ENCODE data around the gene AK5. TPM values are rescaled to one million over a fixed set of nuclear protein-coding genes. Genes with fewer than 3 reads are reported as not detected.

Gene AK5
- total and polyA plus RNA-seq, 2 donors (not counting 1 experiment from before 2014, with no cell fraction given) = 0.18 TPM; not detected in 1

GRCh38 chr1:77534456-77534855 lies 252.6 kb downstream of the AK5 start:
- no peak overlapping the region for H3K4me3 Mint-ChIP-seq
- ATAC-seq (ENCODE audit: low read depth) = no peak
- peaks cover 9% of the 10 kb centered on the region for H3K27me3 Mint-ChIP-seq
- H3K4me1 ChIP-seq (ENCODE audit: control insufficient read depth in 2 of 2, insufficient read depth in 2 of 2, low read length in 2 of 2) = peaks cover 0 to 3% of the 10 kb centered on the region in 2 donors
- H3K4me1 Mint-ChIP-seq = peaks cover 3% of the 10 kb centered on the region
- H3K4me2 ChIP-seq (replicated peaks; ENCODE audit: low read depth, low read length, poor library complexity, severe bottlenecking) = no peak overlapping the region
- no peaks in the 10 kb centered on the region for H3K79me2 ChIP-seq (ENCODE audit: control insufficient read depth, insufficient read depth, low read length)
- peaks cover 0 to 3% (median 0%) of the 10 kb centered on the region in 4 experiments for H3K27me3 ChIP-seq (replicated peaks in 1 of 4; ENCODE audit: control extremely low read depth in 1 of 4, control insufficient read depth in 3 of 4, insufficient read depth in 4 of 4, low read length in 3 of 4)
- POLR2A ChIA-PET = no interaction called here
- H2AFZ ChIP-seq (ENCODE audit: insufficient read depth, low read depth, low read length, poor library complexity, severe bottlenecking) = no peak overlapping the region
- no peak overlapping the region for H3K4me3 ChIP-seq (ENCODE audit: control extremely low read depth in 1 of 5, extremely low read depth in 1 of 5, insufficient read depth in 1 of 5, low read depth in 2 of 5, low read length in 4 of 5)
- no peak for DNase-seq
- CTCF ChIA-PET = interaction anchor here (1.6 to 1.8 kb wide), 2 partner anchors 11 to 19 kb away, joined by 6 to 7 read pairs; no protein-coding TSS in a partner anchor
- no peak for TF ChIP-seq CTCF (IDR thresholded peaks at IDR 0.05)
- TF ChIP-seq EZH2 (IDR thresholded peaks at IDR 0.05; ENCODE audit: borderline replicate concordance, insufficient read depth, low read depth, low read length, poor library complexity, severe bottlenecking) = no peak
- no peaks in the 10 kb centered on the region for H3K9me3 Mint-ChIP-seq (ENCODE audit: insufficient read depth)
- no peaks in the 10 kb centered on the region for H3K36me3 ChIP-seq (replicated peaks in 1 of 2; ENCODE audit: control extremely low read depth in 1 of 2, control insufficient read depth in 1 of 2, extremely low read depth in 1 of 2, insufficient read depth in 2 of 2, low read length in 1 of 2)
- no peaks in the 10 kb centered on the region for H3K9me3 ChIP-seq (ENCODE audit: control extremely low read depth in 1 of 3, control insufficient read depth in 2 of 3, insufficient read depth in 1 of 3, low read length in 2 of 3)
- H3K27ac Mint-ChIP-seq = no peak overlapping the region
- no peak overlapping the region for H3K9ac ChIP-seq (ENCODE audit: low read length)
- H3K27ac ChIP-seq (ENCODE audit: low read length in 2 of 2) = no peak overlapping the region
- no peaks in the 10 kb centered on the region for H4K20me1 ChIP-seq (ENCODE audit: control insufficient read depth, insufficient read depth, low read length, poor library complexity, severe bottlenecking)
- intact Hi-C loops (cut with micrococcal nuclease) = loop anchor here (5.0 kb wide), 1 partner anchor 1542 kb away; no protein-coding TSS in a partner anchor
- WGBS (ENCODE audit: insufficient coverage) = 86% methylated on average over 1 of the region's 5 CpGs

- no peaks in the 10 kb centered on the region for H3K79me2 ChIP-seq (ENCODE audit: control insufficient read depth, insufficient read depth, low read length)
- ChIA-PET CTCF (interaction anchor here (1.2 kb wide), 1 partner anchor 36 kb away, joined by 3 read pairs; no protein-coding TSS in a partner anchor), POLR2A (no interaction called here)
- Mint-ChIP-seq H3K4me3 (no peak overlapping the region), H3K9me3 (ENCODE audit: insufficient read depth) (no peaks in the 10 kb centered on the region), H3K27me3 (peaks cover 7% of the 10 kb centered on the region), H3K4me1 (peaks cover 20% of the 10 kb centered on the region), H3K27ac (no peak overlapping the region)
- H4K20me1 ChIP-seq (ENCODE audit: control insufficient read depth, insufficient read depth, low read length, poor library complexity, severe bottlenecking) = no peaks in the 10 kb centered on the region
- peaks cover 7 to 16% of the 10 kb centered on the region in 2 donors for H3K4me1 ChIP-seq (ENCODE audit: control insufficient read depth in 2 of 2, insufficient read depth in 2 of 2, low read length in 2 of 2)
- H3K27me3 ChIP-seq (replicated peaks in 1 of 4; ENCODE audit: control extremely low read depth in 1 of 4, control insufficient read depth in 3 of 4, insufficient read depth in 4 of 4, low read length in 3 of 4) = peaks cover 0 to 3% (median 0%) of the 10 kb centered on the region in 4 experiments
- H3K9ac ChIP-seq (ENCODE audit: low read length) = no peak overlapping the region
- H3K4me2 ChIP-seq (replicated peaks; ENCODE audit: low read depth, low read length, poor library complexity, severe bottlenecking) = no peak overlapping the region
- H3K9me3 ChIP-seq (ENCODE audit: control extremely low read depth in 1 of 3, control insufficient read depth in 2 of 3, insufficient read depth in 1 of 3, low read length in 2 of 3) = no peaks in the 10 kb centered on the region
- ATAC-seq (ENCODE audit: low read depth) (no peak), DNase-seq (no peak)
- no peak overlapping the region for H3K27ac ChIP-seq (ENCODE audit: low read length in 2 of 2)
- H3K36me3 ChIP-seq (replicated peaks in 1 of 2; ENCODE audit: control extremely low read depth in 1 of 2, control insufficient read depth in 1 of 2, extremely low read depth in 1 of 2, insufficient read depth in 2 of 2, low read length in 1 of 2) = no peaks in the 10 kb centered on the region
- no peak overlapping the region for H2AFZ ChIP-seq (ENCODE audit: insufficient read depth, low read depth, low read length, poor library complexity, severe bottlenecking)
- no peak overlapping the region for H3K4me3 ChIP-seq (ENCODE audit: control extremely low read depth in 1 of 5, extremely low read depth in 1 of 5, insufficient read depth in 1 of 5, low read depth in 2 of 5, low read length in 4 of 5)
- TF ChIP-seq EZH2 (IDR thresholded peaks at IDR 0.05; ENCODE audit: borderline replicate concordance, insufficient read depth, low read depth, low read length, poor library complexity, severe bottlenecking) (no peak), CTCF (IDR thresholded peaks at IDR 0.05) (no peak)
- intact Hi-C loops (cut with micrococcal nuclease) = no loop called here
- WGBS (ENCODE audit: insufficient coverage) = 88% methylated on average over 2 of the region's 2 CpGs
Measured at GRCh38 chr1:77536813-77537212, 255.0 kb downstream of the AK5 start.

Data from B cell (primary cell).